RWPE2 (cell line): Measurements from ENCODE around the gene DOHH.

Source experiments
- ATAC-seq: fragments of 200-7000 bp; cut with Tn5 transposase; 3 replicates; pipeline ENCODE4 v1.9.1; 2021; ENCODE audit warnings: low read depth
- DNase-seq: peaks from one replicate; pipeline ENCODE4 v3.0.0-alpha.2; 2020; ENCODE audit warnings: low spot score
- H3K27ac ChIP-seq: fragments of 450-650 bp; 2 replicates; pipeline ENCODE4 v1.5.1; 2017; ENCODE audit warnings: mild to moderate bottlenecking; ENCODE audit not compliant: poor library complexity, severe bottlenecking
- H3K27me3 ChIP-seq: fragments of 250-450 bp; sonication (Bioruptor Pico); 2 replicates; pipeline ENCODE4 v1.5.1; 2021; ENCODE audit warnings: mild to moderate bottlenecking, moderate library complexity; ENCODE audit not compliant: insufficient read depth, poor library complexity, severe bottlenecking
- H3K36me3 ChIP-seq: fragments of 250-450 bp; sonication (Bioruptor Pico); 2 replicates; pipeline ENCODE4 v1.5.1; 2020; ENCODE audit warnings: low read depth, mild to moderate bottlenecking, moderate library complexity
- H3K4me1 ChIP-seq: fragments of 250-450 bp; sonication (Bioruptor Pico); 2 replicates; pipeline ENCODE4 v1.5.1; 2021; ENCODE audit warnings: mild to moderate bottlenecking, moderate library complexity; ENCODE audit not compliant: insufficient read depth, poor library complexity, severe bottlenecking
- H3K4me3 ChIP-seq: fragments of 250-450 bp; sonication (Bioruptor Pico); 2 replicates; pipeline ENCODE4 v1.5.1; 2021; ENCODE audit warnings: mild to moderate bottlenecking, moderate library complexity; ENCODE audit not compliant: severe bottlenecking
- H3K9me3 ChIP-seq: fragments of 250-450 bp; sonication (Bioruptor Pico); 2 replicates; pipeline ENCODE4 v1.5.1; 2021; ENCODE audit warnings: mild to moderate bottlenecking, moderate library complexity; ENCODE audit not compliant: severe bottlenecking
- TF ChIP-seq, protein P1 (sequence below): fragments of 450-650 bp; IDR thresholded peaks from one replicate; pipeline ENCODE4 v1.5.1; 2017; ENCODE audit warnings: mild to moderate bottlenecking, moderate library complexity; ENCODE audit not compliant: poor library complexity, severe bottlenecking

The DOHH gene

GRCh38 chr19:3512562-3513228 lies 12.2 kb upstream of the DOHH start:
- Histone ChIP-seq H3K27me3 (no peaks in the 10 kb centered on the region), H3K36me3 (peaks cover 29% of the 10 kb centered on the region), H3K27ac (no peak overlapping the region), H3K9me3 (no peaks in the 10 kb centered on the region), H3K4me1 (peaks cover 19% of the 10 kb centered on the region), H3K4me3 (no peak overlapping the region)
- ATAC-seq, result no peak
- no peak for DNase-seq
- TF ChIP-seq, protein P1, sequence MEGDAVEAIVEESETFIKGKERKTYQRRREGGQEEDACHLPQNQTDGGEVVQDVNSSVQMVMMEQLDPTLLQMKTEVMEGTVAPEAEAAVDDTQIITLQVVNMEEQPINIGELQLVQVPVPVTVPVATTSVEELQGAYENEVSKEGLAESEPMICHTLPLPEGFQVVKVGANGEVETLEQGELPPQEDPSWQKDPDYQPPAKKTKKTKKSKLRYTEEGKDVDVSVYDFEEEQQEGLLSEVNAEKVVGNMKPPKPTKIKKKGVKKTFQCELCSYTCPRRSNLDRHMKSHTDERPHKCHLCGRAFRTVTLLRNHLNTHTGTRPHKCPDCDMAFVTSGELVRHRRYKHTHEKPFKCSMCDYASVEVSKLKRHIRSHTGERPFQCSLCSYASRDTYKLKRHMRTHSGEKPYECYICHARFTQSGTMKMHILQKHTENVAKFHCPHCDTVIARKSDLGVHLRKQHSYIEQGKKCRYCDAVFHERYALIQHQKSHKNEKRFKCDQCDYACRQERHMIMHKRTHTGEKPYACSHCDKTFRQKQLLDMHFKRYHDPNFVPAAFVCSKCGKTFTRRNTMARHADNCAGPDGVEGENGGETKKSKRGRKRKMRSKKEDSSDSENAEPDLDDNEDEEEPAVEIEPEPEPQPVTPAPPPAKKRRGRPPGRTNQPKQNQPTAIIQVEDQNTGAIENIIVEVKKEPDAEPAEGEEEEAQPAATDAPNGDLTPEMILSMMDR, result no peak

DNA sequence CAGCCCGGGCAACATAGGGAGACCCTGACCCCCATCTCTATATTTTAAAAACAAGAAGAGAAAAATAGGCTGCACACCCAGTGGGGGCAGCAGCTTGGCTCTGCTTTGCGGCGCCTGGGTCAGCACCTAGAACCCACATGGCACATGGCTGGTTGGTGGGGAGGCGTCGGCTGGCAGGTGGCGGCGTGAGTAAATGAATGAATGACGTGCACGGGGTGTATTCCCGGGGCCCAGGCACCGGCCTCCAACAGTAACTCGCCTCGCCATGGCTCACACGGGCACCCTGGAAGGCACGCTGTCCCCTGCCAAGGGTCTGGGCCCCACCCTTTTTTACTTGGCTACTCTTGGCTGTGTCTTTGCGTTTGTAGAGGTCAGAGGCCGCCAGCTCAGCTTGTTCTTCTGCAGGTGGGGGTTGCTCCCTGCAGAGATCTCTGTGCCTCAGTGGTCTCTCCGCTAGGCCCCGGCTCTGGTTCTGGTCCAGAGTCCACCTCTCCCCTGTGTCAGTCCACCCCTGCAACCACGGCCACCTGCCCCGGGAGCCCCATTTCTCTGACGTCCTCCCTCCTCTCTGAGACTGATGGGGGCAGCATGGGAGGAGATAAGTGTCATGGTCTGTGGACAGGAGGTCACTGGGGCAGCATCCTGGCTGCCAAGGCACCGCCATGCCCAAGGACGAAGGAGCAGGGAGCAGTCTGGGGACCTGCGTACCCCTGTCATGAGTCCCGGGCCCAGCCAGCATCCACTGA lies 11.2 kb upstream of the DOHH start:
- Histone ChIP-seq H3K27me3 (no peaks in the 10 kb centered on the region), H3K36me3 (peaks cover 33% of the 10 kb centered on the region), H3K4me1 (peaks cover 19% of the 10 kb centered on the region), H3K4me3 (no peak overlapping the region), H3K9me3 (no peaks in the 10 kb centered on the region), H3K27ac (no peak overlapping the region)
- ATAC-seq (no peak), DNase-seq (peak; percentile 38)
- TF ChIP-seq, protein P1, result no peak

- Histone ChIP-seq H3K27ac (no peak overlapping the region), H3K27me3 (no peaks in the 10 kb centered on the region), H3K9me3 (no peaks in the 10 kb centered on the region), H3K4me1 (peaks cover 19% of the 10 kb centered on the region), H3K4me3 (no peak overlapping the region), H3K36me3 (peaks cover 33% of the 10 kb centered on the region)
- peak; percentile 50 for DNase-seq
- TF ChIP-seq, protein P1, result no peak
- ATAC-seq, result no peak
Measured at GRCh38 chr19:3510727-3511126, 10.3 kb upstream of the DOHH start.

DNA sequence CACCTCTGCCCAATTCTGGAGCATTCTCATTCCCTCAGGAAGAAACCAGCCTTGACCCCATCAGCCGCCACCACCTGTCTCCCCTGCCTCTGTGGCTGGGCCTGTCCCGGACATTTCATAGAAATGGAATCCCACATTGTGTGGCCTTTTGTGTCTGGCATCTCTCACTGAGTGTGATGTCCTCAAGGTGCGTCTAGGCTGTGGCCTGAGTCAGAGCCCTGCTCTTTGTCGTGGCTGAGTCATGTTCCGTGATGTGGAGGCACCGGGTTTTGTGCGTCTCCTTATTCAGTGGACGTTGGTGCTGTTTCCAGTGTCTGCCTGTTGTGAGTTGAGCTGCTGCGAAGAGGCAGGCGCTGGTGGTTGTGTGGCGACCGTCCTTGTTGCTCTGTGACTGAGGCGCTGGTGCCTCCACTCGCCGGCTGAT lies 9.1 kb upstream of the DOHH start:
- Histone ChIP-seq H3K4me3 (no peak overlapping the region), H3K36me3 (peaks cover 33% of the 10 kb centered on the region), H3K27me3 (no peaks in the 10 kb centered on the region), H3K4me1 (peaks cover 19% of the 10 kb centered on the region), H3K27ac (peak overlapping the region; percentile 56), H3K9me3 (no peaks in the 10 kb centered on the region)
- TF ChIP-seq, protein P1, result no peak
- peak; percentile 62 for DNase-seq
- ATAC-seq, result peak; percentile 59; the same call in 2 of the 3 replicates
